ENCODE results near the gene NOL9.
A peak's percentile ranks its signal among the peaks of the same experiment; 100 is the strongest.
"Not testable (repeated sequence)": the region's sequence is repeated elsewhere in the genome, so short reads cannot be mapped to it uniquely, and the experiment has no call there.

The NOL9 gene

DNA sequence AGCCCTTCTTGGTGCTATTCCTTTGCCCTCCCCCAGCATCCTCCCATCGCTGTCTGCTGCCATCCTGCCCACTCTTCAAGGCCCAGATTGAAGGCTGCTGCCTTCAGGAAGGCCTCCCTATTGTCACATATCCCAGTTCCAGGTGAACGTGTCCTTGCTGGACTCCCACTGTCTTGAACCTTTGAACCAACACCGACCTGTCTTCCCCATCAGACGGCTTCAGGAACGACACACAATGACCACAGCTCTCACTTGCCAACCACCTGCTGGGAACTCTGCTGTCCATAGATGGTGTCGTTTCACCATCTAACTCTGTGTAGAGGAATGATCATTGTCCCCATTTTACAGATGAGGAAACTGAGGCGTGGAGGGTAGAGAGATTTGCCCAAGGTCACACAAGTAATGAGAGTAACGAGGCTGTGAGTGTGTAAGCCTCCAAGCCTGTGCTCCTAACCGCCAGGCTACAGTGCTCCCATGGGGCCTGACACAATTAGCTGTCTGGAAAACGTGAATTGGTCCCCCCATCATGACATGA lies 53.0 kb downstream of the NOL9 start:
- DNase-seq: no peak

DNA sequence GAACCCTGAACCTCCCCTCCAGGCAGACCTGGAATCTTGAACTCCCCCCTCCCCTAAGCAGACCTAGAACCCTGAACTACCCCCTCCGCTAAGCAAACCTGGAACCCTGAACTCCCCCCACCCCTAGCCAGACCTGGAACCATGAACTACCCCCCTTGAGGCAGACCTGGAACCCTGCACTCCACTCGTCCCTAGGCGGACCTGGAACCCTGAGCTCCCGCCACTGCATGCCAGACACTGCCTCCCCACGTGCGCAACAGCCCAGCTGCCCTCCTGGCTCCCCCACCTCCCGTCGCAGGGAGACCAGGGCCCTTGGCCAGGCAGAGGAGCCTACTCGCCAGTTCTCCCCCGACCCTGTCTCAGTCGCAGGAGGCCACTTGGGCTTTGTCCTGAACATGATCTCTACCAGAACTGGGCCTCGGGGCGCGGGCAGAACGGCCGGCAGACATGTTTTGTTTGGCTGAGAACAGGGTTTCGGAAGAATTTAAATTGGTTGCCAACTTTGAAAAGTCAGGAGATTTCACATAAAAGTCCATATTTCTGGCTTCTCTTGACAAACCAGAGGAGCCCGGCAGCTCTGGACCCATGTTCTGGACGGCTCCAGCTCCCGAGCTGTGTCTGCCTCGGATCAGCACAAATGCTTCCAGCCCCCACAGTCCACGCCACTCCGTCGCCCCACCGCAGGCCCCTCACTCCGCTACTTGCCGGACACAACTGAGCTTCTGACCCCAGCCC lies 53.6 kb downstream of the NOL9 start:
- no peak for DNase-seq

DNA sequence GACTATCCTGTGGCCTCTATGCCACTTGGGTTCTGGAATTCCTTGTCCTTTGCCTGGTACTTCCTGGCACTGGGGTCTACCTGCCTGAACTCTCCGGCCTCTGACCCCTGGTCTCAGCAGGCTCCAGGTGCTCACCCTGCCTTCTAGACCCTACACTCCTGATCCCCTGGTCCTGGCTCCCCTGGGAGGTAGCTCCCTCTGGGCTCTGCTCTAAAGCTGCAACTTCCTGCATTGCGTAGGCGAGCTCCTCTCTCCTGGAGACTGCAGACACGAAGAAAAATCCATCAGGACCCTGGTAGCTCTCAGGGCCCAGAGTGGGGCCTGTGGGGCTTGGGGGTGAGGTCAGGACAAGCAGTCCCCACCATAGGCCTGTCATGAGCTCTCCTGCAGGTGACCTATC lies 55.0 kb downstream of the NOL9 start:
- no peak for DNase-seq

DNA sequence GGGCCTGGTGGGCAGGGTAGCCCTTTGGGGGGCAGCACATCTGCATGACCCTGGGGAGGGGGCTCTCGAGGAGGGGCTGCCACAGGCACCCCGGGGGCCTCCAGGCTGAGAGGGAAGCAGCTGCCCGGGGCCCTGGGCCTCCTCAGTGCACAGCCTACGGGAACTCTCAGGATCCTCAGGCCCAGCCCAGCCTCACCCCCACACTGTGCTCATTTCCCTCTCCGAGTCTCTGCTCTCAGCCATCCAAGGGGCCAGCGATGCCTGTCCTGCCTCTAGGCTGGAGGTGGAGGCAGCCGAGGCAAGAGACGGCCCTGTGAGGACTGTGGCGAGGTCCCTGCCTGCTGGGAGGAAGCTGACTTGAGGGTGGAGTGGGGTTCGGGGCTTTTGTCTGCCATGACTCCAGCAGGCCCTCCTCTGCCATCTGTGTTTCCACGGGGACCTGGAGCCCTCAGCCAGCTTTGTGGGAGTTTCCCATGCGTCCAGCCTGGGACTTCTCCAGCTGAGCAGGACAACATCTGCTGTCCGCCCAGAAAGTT lies 55.7 kb downstream of the NOL9 start:
- no peak for DNase-seq

DNA sequence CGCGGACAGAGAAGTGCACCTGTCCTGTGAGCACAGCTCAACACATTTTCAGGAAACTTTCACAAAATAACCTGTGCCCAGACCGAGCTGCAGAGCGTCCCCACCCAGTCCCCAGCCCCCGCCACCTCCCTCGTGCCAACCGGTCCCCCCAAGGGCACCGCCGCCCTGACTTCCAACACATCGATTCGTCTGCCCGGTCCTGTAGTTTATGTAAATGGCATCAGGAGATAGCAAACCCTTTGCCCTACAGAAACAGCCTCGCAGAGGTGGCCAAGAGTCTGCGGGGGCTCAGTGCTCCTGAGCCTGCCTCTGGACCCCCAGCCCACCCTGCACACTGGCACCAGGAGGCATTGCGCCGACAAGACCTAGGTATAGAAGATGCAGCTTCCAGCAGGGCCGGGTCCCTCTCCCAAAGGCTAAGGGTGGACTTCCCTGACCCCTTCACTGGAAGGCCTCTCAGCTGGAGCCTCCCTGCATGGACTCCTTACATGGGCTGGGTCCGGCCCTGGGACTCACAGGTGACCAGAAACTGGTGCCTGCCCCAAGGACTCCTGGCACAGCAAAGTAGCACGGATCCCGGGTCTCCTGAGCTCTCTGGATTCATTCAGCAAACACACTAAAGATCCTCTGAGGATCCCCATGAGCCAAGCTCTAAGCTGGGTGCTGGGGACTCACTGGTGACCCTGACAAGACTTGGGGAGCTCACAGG lies 56.3 kb downstream of the NOL9 start:
- DNase-seq: no peak

DNA sequence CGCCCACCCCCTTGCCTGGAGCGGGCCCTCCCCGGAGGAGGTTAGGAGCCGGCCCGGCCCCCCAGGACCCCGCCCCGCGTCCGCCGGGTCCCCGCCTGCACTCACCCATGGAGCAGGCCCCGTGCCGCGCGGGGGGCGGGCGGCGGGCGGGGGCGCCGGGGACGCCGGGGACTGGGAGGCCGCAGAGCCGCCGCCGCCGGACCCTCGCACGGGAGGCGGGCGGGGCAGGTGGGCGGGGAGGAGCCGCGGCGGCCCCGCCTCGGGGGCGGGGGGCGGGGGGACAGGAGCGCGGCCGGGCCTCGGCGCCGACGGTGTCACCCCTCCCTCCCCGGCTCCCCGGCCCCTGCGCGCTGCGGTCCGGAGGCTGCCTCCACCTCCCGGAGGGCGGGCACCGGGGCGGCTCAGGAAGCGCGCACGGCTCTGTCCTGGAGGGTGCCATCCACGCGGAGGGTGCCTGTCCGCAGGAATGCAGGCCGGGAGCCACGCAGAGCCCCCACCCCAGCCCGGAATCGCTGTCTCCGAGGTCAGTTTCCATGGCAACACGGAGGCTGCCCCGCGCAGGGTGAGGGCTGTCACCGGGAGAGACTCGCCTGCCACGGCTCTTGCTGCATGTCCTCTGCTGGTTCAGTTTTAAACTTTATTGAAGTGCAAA lies 57.0 kb downstream of the NOL9 start:
- DNase-seq: peak; percentile 19

DNA sequence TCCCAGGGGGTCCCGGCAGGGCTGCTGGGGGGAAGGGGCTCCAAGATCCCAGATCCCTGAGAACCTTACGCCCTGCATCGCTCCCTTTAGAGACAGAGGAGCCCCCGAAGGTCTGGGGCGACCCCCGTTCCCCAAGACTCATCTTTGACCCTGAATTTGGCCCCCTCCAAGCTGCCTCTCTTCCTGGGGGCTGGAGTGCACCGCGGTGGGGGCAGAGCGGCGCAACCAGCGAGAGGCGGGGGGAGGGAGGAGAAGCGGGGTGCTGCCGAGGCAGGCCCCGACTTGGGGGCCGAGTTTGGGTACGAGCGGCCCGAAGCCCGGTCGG lies 57.5 kb downstream of the NOL9 start:
- no peak for DNase-seq

DNA sequence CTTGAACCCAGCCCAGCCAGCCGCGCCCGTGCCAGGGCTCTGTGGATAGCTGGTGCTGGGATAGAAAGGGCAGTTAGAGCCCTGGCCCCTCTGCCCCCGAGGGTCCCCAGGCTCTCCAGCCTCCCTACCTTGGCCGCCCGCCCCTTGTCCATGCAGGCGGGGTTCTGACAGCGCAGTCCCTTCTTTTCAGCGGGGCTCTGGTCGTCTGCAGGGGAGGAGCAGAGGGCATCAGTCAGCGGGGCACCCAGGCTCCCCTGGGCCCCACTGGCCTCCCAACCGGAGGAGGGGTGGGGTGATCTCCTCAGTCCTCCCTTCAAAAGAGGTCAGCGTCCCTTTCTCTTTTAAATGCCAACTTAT lies 58.0 kb downstream of the NOL9 start:
- no peak for DNase-seq

DNA sequence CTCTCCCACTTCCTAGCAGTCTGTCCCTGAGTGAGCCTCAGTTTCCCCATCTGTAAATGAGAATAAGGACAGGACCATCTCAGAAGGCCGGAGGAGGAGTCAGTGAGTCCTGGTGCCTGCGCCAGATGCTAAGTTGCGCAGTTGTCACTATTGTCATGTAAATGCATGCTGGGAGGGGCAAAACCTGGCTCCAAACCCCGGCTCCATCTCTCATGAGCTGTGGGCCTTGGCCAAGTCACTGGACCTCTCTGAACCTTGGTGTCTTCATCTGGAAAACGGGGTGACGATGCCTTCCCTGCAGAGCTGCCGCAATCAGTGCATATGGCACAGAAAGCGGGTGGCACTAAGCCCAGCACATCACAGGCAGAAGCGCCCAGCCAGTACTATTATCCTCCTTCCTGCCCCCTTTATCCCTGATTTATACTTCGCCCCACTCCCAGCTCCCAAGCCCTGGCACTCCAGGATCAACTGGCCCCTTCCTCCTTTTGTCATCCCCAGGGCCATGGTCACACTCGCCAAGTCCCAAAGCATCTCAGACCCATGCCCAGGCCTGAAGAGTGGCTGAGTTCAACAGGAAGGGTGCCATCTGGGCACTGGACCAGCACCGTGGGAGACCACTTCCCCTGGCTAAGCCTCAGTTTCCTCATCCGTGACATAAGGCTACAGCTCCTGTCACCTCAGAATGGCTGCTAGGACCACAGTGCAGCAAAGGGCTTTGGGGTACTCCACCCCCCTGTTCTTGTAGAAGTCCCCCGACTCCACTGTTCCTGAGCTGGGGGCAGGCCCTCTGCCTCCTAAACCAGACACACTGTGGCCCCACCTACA lies 58.6 kb downstream of the NOL9 start:
- no peak for DNase-seq

DNA sequence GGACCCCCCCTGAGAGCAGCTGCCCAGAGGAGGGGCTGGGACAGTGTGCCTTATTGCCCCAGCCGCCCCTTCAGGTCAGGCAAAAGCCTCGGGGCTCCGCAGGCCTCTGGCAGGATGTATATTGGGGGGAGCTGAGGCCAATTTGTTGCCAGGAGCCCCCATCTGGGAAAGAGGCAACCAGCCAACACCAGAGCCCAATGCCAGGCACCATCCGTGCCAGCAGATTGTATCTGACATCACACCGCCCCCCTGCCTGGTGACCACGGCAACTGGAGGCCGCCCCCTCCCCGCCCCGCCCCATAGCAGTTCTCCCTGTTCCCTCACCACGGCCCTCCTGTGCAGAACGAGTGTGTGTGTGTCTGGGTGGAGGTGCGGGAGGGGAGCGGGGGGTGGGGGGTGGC lies 59.3 kb downstream of the NOL9 start:
- no peak for DNase-seq

DNA sequence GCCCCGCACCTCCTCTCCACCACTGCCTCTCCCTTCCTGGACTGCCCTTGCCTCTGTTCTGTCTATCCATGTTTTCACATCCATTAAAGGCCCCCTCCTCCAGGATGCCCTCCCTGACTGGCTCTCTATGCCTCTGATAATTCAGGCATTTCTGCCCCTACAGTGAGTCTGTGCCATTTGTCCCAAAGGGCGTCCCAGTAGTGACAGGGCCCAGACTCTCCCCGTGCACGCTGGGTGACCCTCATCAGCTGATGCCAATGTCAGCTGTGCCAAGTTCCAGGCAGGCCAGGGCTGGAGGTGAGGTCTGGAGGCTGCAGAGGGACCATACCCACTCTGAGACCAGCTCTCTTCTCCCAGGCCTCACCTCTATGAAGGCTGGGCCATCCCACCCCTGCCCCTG lies 59.7 kb downstream of the NOL9 start:
- DNase-seq: no peak

DNA sequence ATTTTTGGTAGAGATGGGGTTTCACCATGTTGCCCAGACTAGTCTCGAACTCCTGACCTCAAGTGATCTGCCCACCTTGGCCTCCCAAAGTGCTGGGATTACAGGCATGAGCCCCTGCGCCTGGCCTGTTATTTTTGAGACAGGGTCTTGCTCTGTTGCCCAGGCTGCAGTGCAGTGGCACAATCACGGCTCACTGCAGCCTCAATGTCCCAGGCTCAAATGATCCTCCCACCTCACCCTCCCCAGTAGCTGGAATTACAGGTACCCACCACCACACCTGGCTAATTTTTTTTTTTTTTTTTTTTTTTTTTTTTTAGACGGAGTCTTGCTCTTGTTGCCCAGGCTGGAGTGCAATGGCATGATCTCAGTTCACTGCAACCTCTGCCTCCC lies 60.5 kb downstream of the NOL9 start:
- not testable (repeated sequence) for DNase-seq

DNA sequence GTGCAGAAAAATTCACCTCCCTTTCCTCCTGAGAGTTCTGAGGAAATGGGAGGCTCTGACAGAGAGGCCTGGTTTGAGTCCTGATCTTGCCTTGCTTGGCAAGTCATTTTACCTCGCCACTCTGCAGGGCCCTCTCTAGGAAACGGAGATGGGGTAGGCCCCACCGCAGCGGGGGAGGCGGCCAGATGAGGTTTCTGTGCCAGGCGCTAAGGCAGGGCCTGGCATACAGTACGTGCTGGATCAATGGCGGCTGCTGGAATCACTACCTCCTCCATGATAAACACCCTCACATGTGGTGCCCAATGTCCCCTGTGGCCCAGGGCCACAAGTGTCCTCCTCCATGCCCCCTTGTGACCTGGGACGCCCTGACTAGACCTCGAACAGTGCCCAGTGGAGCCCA lies 62.3 kb downstream of the NOL9 start:
- no peak for DNase-seq

DNA sequence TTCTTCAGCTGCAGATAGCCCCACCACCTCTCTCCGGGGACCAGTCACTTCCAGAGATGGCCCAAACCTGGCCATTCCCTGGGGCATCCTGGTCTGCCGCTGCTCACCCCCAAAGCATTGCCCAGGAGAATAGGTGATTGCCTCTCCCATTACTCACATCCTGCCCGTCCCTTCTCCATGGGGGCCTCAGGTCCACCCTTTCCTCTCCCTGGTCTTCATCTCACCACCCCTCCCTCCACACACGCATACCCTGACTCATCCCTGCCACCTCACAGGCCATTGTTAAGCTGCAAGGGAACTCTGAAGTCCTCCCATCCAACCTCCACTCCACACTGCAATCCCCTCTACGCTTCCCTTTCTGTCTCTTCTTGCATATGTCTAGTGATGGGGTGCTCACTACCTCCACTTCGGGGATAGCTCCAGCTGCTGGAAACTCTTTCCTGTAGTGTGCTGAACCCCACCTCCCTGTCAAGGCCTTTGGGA lies 62.8 kb downstream of the NOL9 start, which contains the start of gene PLEKHG5:
Gene PLEKHG5 (minus strand): TSS at position 188 of the 483 bp plus-strand sequence. CDS start 14,096 bp downstream, outside the sequence.
- DNase-seq: no peak

DNA sequence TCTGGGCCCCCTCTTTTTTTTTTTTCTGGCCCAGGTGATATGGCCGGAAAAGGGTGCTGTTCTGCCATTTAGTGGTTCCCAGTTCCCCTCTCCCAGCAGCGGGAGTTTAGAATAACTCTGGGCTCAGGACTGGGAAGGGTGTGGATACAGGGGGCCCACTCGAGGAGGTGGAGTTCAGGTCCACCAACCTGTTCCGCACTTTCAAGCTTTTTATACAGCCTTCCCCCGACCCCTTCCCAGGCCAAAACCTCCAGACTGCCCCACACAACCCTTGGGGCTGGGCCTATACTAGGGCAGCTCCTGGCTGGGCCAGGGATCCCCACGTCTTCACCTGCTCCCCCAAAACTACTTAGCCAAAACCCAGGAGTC lies 63.2 kb downstream of the NOL9 start:
- DNase-seq: no peak

DNA sequence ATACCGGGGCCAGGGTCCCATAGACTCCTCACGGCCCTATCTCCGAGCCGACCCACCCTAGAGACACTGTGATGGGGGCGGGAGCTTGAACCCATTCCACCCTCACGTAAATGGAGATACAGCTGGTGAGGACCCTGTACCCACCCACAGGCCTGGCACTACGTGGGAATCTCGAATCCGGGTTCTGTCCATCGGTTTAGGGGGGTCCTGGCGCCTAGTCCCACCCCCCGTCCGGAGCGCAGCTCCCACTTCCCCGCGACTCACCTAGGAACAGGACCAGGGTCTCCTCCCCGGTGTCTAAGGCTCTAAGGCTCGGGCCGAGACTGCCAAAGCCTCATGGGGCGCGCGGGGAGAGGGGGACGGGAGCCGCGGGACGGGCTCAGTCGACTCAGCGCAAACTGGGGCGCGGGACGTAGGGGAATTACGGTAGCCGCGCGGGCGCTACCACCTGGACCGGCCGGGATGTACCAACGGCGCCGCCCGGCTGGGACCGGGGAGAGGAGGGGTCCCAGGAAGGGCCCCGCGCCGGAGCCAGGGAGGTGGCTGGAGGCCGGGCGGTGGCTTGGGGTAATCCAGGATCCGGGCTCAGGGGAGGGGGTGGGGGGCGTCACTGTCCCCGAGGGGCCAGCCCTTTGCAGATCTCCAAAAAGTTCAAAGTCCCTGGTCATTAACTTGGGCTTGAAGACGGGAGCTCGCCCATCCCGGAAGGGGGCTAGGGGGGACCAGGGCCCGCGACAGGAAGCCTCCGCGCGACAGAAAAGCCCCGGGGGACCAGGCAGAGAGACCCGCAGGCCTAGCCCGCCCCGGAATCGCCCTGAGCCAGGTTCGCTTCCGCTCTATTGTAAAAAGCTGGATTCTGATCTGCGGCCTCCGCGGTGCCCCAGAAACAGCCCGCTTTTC lies 63.9 kb downstream of the NOL9 start:
- DNase-seq: peak; percentile 73

DNA sequence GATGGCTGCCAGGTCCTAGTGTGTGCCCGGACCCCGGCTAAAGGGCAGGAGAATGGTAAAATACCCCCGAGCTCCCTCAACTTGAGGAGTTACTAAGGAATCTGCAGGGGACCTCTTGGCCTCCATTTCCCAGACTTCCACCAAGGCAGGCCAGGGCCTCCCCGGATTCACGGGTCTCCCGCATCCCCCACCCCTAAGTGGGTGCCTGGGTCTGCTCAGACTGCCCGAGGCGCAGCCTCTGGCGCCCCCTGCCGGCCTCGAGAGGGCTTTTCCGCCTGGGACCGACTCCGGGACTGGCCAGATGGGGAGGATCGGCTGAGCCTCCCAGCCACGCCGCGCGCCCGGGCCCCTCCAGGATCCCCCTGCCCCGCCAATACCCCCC lies 64.5 kb downstream of the NOL9 start:
- peak; percentile 88 for DNase-seq

DNA sequence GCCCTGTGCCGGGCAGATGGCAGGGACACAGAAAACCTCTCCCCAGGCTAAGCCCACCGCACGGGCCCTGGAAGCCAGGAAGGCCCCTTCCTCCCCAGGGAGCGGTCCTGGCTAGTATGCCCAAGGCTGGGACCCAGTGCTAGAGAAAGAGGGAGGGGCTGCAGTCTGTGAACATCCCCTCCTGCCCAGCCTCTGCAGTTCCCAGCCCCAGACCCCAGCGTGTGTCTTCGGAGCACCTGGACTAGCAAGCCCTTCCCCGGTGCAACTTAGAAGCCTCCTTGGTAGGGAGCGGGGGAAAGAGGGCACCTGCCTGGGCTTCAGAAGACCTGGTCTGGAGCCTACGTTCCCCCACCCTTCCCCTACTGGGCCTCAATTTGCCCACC lies 64.9 kb downstream of the NOL9 start:
- DNase-seq: no peak

DNA sequence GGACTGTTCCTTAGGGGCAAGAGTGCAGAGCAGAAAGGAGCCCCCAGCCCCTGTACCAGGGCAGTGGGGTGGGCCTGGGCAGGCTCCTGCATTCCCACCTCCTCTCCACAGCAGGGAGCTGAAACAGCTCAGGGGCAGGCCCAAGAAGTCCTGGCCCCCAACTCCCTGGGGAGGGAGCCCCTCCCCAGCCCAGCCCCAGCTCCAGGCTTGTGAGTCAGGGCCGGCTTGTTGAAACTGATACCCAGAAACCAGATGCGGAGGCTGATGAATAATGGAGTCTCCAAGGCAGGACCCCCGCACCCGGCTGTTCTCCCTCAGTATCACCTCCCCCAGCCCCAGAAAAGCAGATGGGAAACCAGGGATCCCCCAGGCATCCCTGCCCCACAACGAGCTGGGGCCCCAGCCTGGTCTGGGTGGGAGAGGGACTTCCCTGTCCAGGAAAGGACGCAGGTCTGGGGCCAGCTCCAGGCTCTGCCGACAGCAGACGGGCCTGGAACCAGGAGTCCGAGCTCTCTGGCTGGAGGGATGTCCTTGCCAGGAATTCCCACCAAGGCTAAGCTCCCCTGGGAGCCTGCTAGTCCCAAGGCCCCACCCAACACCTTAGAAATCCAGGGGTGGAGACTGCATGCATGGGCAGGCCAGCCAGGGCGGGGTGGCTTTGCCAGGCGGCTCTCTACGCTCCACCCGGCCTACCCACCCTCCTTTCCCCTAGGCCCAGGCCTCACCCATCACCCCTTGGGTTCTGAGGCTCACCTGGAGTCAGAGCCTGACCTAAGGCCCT lies 65.5 kb downstream of the NOL9 start:
- DNase-seq: no peak

DNA sequence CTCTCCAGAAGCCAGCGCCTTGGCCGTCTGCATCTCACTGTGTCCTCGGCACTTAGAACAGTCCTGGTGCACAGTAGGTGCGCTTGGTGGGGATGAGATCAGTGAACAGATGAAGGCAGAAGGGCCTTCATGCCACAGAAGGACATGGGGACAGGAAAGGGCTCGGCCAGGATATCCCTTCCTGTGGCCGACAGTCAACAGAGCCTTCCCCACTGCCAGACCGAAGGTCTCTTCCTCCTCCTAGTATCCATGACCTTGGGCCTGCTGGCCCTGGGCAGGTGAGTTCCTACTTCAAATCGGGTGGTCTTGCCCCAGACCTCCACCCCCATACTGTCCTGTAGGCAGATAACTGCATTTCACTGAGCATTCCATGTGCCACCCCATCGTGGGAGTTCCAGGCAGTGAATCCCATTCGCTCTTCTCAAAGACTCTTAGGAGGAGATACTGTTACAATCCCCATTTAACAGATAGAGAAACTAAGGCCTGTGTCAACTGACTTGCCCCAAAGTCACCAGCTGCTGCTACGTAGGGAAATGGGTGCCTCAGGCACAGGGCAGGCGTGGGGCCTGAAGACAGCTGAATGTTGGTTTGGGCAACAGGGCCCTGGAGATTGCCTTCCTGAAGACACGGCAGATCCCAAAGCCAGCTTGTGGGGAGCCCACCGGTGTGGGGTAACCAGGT lies 66.4 kb downstream of the NOL9 start:
- no peak for DNase-seq

All from activated CD4-positive, alpha-beta T cell treated with anti-CD3 and anti-CD28 coated beads, Interleukin-2, amount 50 U/mL, for 16 hours (primary cell).